HEK293 (cell line): Measurements from ENCODE around the gene ZNF609.

ENCODE experiments used
- HOXA7 ChIP-seq: sonication (generic); formaldehyde crosslinking; IDR thresholded peaks from 2 replicates; pipeline ENCODE4 v1.8.1; 2022; ENCODE audit warnings: missing genetic modification reagents, borderline replicate concordance
- ZNF76 ChIP-seq: fragments of 450-650 bp; formaldehyde crosslinking; IDR thresholded peaks from 2 replicates; pipeline ENCODE4; 2016; ENCODE audit warnings: low read depth, missing biosample characterization, missing genetic modification characterization, borderline replicate concordance
- TF ChIP-seq, protein P1 (sequence below): fragments of 450-650 bp; formaldehyde crosslinking; IDR thresholded peaks from 2 replicates; pipeline ENCODE4 v1.5.1; 2016; ENCODE audit warnings: missing biosample characterization, missing genetic modification characterization
- TF ChIP-seq, protein P2 (sequence below): fragments of 450-650 bp; formaldehyde crosslinking; IDR thresholded peaks from 2 replicates; pipeline ENCODE4 v1.5.1; 2016; ENCODE audit warnings: missing biosample characterization, missing genetic modification characterization, low read depth

DNA sequence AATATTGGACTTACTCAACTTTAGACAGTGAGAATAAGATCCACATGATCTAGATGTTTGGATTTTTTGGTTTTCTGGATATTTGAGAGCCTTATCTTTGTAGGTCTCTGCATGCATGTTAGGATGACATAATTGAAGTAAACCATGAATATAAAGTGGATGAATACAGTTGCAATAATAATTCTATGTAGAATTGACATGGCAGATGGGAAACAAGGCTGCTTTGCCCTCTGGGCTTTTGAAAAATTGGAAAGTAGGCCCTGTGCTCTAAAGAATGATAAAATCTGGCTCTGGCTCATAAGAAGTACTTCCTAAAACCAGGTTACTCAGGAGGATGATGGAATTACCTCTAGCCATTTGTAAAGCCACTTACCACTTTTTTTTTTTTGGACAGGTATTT lies 86.9 kb downstream of the ZNF609 start:
- TF ChIP-seq, protein P1, sequence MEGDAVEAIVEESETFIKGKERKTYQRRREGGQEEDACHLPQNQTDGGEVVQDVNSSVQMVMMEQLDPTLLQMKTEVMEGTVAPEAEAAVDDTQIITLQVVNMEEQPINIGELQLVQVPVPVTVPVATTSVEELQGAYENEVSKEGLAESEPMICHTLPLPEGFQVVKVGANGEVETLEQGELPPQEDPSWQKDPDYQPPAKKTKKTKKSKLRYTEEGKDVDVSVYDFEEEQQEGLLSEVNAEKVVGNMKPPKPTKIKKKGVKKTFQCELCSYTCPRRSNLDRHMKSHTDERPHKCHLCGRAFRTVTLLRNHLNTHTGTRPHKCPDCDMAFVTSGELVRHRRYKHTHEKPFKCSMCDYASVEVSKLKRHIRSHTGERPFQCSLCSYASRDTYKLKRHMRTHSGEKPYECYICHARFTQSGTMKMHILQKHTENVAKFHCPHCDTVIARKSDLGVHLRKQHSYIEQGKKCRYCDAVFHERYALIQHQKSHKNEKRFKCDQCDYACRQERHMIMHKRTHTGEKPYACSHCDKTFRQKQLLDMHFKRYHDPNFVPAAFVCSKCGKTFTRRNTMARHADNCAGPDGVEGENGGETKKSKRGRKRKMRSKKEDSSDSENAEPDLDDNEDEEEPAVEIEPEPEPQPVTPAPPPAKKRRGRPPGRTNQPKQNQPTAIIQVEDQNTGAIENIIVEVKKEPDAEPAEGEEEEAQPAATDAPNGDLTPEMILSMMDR (tag by site-specific recombination) = no peak
- TF ChIP-seq, protein P2, sequence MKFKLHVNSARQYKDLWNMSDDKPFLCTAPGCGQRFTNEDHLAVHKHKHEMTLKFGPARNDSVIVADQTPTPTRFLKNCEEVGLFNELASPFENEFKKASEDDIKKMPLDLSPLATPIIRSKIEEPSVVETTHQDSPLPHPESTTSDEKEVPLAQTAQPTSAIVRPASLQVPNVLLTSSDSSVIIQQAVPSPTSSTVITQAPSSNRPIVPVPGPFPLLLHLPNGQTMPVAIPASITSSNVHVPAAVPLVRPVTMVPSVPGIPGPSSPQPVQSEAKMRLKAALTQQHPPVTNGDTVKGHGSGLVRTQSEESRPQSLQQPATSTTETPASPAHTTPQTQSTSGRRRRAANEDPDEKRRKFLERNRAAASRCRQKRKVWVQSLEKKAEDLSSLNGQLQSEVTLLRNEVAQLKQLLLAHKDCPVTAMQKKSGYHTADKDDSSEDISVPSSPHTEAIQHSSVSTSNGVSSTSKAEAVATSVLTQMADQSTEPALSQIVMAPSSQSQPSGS (tag by site-specific recombination) = no peak
- TF ChIP-seq ZNF76 (tag by site-specific recombination) (no peak), HOXA7 (CRISPR knock-in tag) (no peak)
